ENCODE data around the gene CLCNKB. TPM values are rescaled to one million over a fixed set of nuclear protein-coding genes. Genes with fewer than 3 reads are reported as not detected.
"Not testable (repeated sequence)": the region's sequence is repeated elsewhere in the genome, so short reads cannot be mapped to it uniquely, and the experiment has no call there.

The CLCNKB gene
- total RNA-seq, 2 donors from 2014 or later: 2.2 to 2.5 TPM

DNA sequence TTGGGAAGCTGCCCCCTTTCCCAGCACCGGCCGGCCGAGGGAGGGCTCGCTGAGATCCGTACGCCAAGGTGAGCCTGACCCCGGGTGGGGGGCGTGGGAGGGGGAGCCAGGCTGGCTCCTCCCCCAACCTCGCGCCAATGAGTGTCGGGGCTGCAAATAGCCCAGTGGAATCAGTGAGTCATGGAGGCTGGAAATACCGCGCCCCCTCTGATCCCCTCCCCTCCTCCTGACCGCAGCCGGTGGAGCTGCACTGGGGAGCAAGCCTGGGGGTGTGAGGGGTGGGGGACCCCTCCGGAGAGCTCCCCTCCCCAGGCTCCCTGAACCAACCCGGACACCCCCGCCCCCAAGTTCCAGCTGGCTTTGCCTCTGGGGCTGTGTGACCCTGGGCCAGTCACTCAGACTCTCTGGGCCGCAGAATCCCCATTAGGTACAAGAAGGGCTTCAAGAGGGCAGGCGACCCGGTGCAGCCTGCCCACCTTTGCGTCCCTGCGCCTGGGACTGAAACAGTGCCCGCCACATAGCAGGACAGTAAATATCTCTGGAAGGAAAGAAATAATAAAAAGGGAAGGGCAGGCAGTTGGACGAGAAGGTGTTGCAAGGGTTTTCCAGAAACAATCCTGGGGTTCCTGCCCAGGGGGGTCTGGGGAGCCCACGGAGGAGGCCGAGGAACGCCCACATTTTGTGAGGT lies 30.2 kb upstream of the CLCNKB start:
- ATAC-seq (peak; percentile 51 to 55), DNase-seq (peak; percentile 82)
- intact Hi-C loops (cut with DNase I): no loop called here

DNA sequence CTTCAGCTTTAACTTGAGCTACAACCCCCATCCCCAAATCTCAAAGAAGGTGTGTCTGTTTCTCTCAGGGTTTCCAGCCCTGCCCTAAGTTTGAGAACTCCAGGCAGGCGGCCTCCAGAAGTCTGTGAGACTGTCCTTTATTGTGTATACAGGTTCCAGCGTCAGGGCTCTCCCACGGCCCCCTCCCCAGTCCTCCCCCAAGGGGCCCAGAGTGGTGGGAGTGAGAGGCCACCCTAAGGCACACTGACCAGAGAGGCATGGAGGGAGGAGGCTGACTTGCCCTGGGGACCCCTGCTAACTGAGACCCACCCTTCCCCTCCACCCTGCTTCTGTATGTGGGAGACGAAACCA lies 29.7 kb upstream of the CLCNKB start:
- DNase-seq (no peak), ATAC-seq (no peak)
- intact Hi-C loops (cut with DNase I): no loop called here

DNA sequence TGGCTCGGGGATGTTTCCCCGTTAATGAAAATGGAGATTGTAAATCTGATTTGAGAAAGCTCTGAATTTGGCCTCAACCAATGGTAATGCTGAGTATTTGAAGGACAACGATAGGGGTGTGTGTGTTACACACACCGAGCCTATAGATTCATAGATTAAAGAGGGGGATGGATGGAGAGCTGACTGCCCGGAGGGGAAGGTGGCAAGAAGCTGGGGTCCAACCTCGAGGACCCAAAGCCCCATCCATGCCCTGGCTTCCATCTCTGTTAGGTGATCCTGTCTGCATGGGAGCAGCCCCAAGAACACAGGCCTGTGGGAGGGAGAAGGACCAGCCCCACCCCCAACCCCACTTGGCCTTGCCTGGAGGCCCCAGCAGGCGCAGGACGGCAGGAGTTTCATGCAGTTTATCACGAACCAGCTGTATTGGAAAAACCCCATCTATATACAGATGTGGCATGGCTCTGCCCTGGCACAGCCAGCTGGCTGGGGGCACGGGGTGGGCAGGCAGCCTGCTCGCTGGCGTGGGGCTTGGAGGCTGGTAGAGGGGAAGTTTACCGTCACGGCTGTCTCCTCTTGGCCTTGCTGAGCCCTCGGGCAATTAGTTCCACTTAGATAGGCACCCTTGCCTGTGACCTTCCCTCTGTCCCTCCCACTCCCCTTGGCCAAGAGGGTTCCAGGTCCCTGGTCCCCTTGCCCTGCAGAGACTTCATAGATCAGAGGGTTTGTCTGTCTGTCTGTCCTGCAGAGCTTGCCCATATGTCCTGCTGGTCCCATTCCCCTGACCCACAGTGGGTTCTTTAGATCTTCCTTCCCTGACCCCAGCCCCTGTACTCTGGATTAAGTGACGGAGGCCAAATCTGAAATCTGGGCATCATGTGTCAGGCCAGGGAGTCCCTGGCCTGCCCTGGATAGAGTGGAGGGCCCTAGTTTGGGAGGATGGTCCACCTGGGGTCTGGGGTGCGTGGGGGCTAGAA lies 28.8 kb upstream of the CLCNKB start:
- intact Hi-C loops (cut with DNase I): no loop called here
- peak; percentile 59 for DNase-seq
- ATAC-seq: no peak

DNA sequence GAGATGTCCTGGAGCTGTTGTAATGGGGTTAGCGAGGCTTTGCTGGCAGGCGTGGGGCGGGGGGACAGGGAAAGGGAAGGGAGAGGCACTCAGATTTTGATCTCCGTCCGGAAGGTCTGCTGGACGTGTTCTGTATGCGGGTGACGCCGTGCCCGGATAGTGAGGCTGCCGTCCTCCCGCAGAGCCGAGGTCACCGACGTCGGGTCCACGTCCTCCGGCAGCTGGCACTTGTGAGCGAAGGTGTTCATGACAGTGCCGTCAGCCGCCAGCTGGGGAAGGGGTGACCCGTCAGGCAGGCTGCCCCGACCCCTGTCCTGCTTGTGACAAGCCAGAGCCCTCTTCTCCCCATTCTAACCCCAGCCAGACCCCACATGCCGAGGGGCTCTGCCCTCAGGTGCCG lies 28.1 kb upstream of the CLCNKB start:
- DNase-seq (peak; percentile 49), ATAC-seq (no peak)
- intact Hi-C loops (cut with DNase I): no loop called here

DNA sequence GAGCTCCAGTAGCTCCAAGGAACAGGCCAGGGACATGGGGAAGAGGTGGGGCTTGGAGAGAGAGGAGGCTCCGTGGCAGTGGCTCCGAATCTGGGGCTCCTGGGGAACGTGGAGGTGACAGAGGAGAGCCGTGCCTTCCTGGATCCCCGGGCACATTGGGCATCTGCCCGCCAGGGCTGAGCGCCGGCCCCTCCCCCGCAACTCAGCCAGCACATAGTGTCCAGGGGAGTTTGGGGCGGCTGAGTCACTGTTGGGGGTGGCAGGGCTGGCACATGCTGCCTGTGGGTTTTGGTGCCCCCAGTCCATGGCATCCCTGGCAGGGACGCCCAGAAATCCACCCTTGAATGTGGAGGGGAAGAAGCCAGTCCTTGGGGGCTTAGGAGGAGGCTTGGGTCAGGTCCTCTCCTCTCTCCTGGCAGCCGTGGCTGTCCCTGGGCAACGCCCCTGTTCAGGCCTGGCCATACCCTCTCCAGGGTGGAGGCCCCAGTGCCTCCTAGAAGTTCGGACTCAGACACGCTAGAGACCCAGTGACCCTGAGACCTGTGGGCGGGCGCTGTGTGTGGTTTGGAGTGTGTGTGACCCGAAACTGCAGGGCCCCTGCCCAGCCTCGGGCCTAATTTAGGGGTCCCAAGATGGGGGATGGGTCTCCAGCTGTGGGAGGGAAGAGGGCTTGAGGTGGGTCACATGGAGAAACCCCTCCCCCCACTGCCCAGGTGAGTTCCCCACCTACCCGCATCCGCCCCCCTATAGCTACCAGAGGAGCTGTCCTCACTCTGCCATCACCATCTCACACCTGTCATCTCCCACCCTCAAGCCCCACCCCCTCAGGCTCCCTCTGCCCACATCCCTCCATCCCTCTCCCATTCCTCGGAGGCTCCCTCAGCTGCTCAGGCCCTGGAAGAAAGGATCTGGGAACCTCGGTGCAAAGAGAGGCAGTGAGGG lies 27.4 kb upstream of the CLCNKB start:
- intact Hi-C loops (cut with DNase I): no loop called here
- ATAC-seq (peak in 1 of 2 donors; percentile 1), DNase-seq (peak; percentile 57)

DNA sequence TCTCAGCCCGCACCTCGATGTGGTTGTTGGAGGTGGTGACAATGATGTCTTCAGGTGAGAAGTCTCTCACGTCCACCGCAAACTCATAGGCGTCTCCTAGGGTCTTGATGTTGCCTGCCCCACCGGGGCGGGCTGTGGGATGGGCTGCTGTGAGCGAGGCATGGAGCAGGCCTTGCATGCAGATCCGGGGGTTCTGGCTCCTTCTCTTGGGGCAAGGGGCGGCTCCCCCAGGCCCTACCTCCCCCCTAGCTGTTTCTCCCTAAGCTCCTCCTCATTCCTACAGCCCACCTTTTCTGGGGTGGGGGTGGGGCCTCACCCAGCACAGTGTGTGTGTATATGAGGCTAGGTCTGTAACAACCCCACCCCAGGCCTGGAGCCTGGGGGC lies 26.5 kb upstream of the CLCNKB start:
- intact Hi-C loops (cut with DNase I): no loop called here
- ATAC-seq: no peak
- DNase-seq: no peak

DNA sequence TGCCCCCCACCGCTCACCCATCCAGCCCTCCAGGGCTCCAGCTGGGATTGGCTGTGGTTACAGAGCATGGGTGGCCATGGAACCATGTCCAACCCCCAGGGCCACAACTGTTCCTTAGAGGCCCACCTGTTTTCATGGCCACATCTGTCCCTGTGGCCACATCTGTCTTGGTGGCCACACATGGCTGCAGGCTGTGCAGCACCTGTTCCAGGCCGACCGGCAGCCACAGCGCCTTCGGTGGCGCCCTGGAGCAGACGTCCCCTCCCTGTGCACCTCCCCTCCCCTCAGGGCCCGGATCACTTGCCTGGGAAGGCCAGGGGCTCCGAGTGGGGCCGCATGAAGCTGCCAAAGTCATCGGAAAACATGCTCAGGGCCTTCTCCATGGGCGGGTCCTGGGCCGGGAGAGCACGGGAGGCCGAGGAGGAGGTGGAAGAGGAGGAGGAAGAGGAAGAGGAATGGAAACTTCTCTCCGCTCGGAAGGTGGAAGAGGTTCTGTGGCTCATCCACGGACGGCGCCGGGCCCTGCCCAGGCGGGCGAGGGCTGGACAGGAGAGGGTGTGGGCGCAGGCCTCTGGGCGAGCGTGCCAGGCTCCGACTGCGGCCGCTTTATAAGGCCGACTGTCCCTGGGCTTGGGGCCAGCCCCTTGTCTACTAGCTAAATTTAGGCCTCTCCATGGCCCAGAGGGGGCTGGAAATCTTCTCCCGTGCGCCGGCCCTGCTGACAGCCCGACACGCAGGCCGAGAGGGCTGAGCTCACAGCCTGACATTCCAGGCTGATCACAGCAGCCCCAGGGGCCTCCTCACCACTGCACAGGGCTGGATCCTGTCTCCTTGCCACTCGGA lies 25.9 kb upstream of the CLCNKB start, which contains the start of gene HSPB7:
TSS of gene HSPB7 (minus strand) at position 583 of the 843 bp plus-strand sequence. CDS start at position 503, 80 bp downstream.
- ATAC-seq (peak; percentile 64 to 66), DNase-seq (peak; percentile 92)
- intact Hi-C loops (cut with DNase I): no loop called here

DNA sequence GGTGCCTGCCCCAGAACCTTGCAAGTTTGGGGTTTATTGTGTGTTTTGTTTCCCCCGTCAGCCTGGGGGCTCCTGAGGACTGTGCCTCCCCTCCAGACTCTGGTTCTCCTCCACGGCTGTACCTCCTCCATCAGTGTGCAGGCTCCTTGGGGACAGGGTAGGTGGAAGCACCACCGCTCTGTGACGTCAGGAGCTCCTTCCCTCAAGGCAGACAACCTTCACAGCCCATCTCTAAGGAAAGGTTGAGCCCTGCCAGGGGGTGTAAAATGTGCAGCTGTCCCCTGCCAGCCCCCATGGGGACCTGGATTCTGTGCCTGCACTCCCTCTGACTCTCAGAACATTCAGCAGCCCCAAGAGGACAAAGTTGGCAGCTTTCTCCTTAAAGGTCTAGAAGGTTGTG lies 25.3 kb upstream of the CLCNKB start:
- ATAC-seq: peak in 1 of 2 donors; percentile 1
- intact Hi-C loops (cut with DNase I): no loop called here
- no peak for DNase-seq

DNA sequence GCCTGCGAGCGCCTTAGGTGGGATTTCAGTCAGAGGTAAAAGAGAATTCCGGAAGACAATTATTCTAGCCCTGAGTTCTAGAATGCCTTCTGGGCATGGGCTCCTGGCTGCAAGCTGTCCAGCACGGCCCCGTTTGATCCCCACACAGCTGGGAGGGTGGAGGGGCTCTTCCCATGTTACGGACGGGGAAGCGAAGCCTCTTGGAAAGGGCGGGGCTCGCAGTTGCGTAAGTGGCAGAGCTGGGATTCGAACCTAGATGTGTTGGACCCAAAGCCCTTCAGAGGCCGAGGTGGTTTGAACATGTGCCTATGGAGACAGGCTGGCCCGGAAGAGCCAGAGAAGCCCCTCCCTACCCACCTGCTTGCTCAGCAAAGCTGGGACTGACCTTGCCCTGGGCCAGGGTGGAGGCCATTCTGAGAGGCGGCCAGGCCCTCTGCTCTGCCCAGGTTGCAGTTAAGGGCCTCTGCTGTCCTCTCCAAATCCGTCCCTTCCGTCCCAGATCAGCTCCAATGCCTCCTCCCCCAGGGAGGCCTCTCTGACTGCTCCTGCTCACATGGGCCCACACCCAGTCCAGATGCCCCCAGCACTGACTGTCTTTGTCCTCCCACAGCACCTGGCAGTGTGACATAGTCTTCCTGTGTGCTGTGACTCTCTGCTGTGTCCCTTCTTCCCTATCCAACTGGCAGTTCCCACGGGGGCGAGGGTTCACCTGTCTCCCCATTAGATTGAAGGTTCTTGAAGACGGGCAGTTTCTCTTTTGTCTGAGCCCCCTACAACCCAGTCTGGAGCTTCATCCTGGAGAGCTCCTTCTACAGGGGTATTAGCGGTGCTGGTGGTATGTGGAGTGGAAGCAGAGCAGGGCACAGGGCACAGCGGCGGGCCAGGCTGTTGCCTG lies 24.6 kb upstream of the CLCNKB start:
- intact Hi-C loops (cut with DNase I): no loop called here

DNA sequence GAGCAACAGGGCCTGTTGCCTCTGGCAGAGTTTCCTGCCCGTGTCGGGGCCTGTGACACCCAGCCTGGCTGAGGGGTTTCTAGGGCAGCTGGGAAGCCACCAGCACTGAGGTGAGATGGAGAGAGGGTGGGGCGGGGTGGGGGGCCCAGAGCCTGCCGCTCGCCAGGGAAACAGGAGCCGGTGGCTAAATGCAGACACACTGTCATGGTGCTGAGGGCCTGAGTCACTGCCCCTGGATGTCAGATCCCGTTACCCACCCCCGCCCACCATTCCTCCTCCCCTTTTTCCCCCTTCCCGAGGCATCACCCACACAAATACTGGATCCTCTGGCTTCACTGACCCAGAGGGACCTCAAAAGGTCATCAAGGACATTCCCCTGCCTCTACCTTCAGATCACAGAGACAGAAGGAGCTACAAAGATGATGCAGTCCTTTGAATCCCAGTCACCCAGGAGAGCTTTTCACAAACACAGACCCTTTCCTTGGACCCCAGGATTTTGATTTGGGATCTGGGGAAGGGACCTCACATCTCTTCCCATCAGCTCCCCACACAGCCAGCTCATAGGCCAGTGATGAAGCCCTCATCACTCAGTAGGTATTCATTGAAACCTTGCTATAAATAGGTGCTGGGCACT lies 23.8 kb upstream of the CLCNKB start:
- DNase-seq (peak; percentile 71), ATAC-seq (peak in 1 of 2 donors; percentile 21)
- intact Hi-C loops (cut with DNase I): no loop called here

More for the DNA sequence above, 24.6 kb upstream of the CLCNKB start:
- ATAC-seq: peak in 1 of 2 donors; percentile 39
- no peak for DNase-seq

DNA sequence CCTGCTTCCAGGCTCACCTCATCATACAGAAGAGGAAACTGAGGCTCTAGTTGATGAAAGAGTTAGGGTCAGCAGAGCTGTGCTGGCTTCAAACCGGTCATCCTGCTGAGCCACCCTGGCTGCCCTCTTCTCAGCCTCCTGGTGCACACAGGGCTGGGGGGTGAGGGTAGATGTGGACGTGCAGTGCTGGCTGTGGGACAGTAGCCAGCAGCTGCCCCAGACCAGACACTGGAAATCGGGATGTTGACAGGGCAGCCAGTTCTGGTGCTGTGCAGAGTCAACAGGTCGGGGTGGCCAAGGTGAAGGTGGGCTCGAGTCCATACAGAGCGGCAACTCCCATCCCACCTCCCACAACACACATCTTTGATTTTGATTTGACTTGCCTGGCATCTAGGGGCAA lies 23.3 kb upstream of the CLCNKB start:
- intact Hi-C loops (cut with DNase I): no loop called here
- ATAC-seq (peak in 1 of 2 donors; percentile 1), DNase-seq (no peak)

DNA sequence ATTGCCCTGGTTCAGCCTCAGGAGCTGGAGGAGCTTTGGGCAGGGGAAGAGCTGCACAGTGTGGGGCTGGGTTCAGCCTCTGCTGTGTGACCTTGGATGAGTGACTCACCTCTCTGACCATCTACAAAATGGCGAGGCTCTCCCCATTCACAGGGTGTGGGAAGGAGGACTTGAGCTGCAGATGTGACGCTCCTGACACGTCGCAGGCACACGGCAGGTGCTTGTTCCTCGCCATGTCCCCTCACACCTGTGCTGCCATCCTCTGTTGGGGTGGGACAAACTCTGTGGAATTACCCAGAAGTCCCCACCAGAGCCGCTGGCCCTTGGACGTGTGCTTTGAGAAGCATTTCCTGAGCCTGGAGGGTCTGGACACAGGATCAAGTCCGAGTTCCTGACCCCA lies 22.7 kb upstream of the CLCNKB start:
- DNase-seq; ATAC-seq; intact Hi-C loops (cut with DNase I): not testable (repeated sequence)

DNA sequence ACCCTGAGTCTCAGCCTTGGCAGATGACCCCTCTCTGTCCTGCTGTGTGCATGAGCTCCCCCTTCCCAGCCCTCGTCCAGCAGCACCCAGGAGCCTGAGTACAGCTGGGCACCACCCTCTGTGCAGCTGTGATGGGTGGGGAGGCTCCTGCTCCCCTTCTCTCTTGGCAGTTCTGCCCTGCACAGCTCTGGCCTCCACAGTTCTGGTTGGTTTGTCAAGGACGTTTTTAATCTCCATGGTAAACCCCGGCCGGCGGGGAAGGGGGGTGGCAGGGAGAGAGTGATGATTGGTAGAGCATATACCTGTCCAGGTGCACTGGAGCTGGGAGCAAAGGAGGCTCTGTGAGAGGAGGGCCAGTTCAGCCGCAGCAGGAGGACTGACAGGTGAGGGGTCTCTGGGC lies 21.9 kb upstream of the CLCNKB start, which contains the start of gene CLCNKA:
TSS of gene CLCNKA (plus strand) at position 356 of the 400 bp plus-strand sequence. CDS start 584 bp downstream, outside the sequence.
- DNase-seq (no peak), ATAC-seq (no peak)
- intact Hi-C loops (cut with DNase I): no loop called here

DNA sequence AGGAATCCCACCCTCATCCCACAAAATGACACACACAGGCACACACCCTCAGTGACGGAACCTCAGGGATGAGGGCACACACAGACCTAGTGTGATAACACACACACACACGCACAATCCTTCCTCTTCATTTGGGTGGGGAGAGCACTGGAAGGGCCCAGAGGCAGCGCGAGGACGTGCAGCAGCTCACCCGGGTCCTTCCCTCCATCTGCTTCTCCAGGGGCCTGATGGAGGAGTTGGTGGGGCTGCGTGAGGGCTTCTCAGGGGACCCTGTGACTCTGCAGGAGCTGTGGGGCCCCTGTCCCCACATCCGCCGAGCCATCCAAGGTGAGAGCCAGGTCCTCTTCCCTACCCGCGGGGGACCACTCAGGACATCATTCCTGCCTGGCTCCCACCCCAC lies 21.2 kb upstream of the CLCNKB start:
- intact Hi-C loops (cut with DNase I): no loop called here
- no peak for DNase-seq
- ATAC-seq: no peak

DNA sequence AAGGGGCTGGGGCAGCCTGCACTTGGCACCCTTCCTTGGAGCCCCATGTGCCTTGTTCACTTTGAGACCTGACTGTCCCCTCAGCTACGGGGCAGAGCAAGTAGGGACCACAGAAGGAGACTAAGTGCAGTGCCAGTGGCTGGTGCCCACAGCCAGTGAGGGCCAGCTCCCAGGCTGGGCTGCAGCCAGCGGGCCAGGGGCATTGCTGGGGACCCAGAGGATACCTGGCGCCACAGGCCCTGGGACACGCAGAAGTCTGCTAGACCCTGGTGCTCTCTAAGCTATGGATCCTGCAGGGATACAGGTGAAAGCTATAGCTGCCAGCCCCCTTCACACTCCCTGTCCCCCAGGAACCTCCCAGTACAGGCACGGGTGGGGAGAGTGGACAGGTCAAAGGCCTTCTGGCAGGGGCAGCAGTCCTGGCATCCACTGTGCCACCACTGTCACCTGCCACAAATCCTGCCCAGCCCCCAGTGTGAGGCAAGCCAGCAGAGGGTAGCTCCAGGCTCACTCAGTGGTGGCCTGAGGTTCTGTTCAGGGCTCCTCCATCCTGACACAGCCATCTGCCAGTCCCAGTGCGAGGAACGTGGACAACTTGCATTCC lies 20.4 kb upstream of the CLCNKB start:
- intact Hi-C loops (cut with DNase I): no loop called here
- no peak for DNase-seq
- ATAC-seq: no peak

DNA sequence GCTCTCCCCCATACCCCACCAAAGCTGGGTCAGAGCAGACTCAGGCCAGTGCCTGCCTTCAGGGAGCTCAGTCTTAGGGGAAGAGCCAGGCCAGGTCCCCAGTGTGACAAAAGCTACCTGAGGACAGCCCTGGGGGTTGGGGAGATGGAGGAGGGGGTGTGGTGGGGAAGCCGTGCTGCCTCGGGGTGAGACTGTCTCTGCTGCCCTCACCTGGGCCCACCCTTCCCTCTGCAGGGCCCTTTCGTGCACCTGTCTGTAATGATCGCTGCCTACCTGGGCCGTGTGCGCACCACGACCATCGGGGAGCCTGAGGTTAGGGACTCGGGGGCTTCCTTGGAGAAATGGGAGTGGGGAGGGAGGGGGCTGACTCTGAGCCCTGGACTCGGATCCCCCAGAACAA lies 17.3 kb upstream of the CLCNKB start:
- intact Hi-C loops (cut with DNase I); DNase-seq; ATAC-seq: not testable (repeated sequence)

Measured in left cardiac atrium (tissue), 4 donors.